ENCODE data around the gene MTX1. TPM values are rescaled to one million over a fixed set of nuclear protein-coding genes. Genes with fewer than 3 reads are reported as not detected.

MTX1 gene
- total RNA-seq, 4 donors from 2014 or later: 33.2 to 45.2 (median 36.5) TPM

- Histone ChIP-seq H3K27me3 (no peaks in the 10 kb centered on the region), H3K36me3 (no peaks in the 10 kb centered on the region), H3K9me3 (no peaks in the 10 kb centered on the region), H3K4me1 (peaks cover 5 to 27% (median 13%) of the 10 kb centered on the region in 4 donors), H3K27ac (no peak overlapping the region), H3K4me3 (no peak overlapping the region)
- DNase-seq: no peak
- no peak for TF ChIP-seq POLR2A (IDR thresholded peaks at IDR 0.05)
- TF ChIP-seq CTCF (IDR thresholded peaks at IDR 0.05): no peak
Measured at GRCh38 chr1:155205035-155205434, 3.5 kb upstream of the MTX1 start.

- Histone ChIP-seq H3K27ac (no peak overlapping the region), H3K27me3 (no peaks in the 10 kb centered on the region), H3K4me3 (no peak overlapping the region), H3K36me3 (peaks cover 0 to 3% (median 0%) of the 10 kb centered on the region in 3 donors), H3K4me1 (peaks cover 5 to 29% (median 13%) of the 10 kb centered on the region in 4 donors), H3K9me3 (no peaks in the 10 kb centered on the region)
- no peak for DNase-seq
- TF ChIP-seq CTCF (IDR thresholded peaks at IDR 0.05): no peak
- TF ChIP-seq POLR2A (IDR thresholded peaks at IDR 0.05): no peak
Measured at GRCh38 chr1:155205969-155206593, 2.4 kb upstream of the MTX1 start.

GRCh38 chr1:155206891-155207805, 1.3 kb upstream of the MTX1 start:
- Histone ChIP-seq H3K27ac (peak overlapping the region; percentile 95 to 99 (median 97)), H3K27me3 (no peaks in the 10 kb centered on the region), H3K4me1 (peaks cover 5 to 29% (median 13%) of the 10 kb centered on the region in 4 donors), H3K4me3 (peak overlapping the region in 2 of 4 donors; percentile 7 to 63), H3K9me3 (no peaks in the 10 kb centered on the region), H3K36me3 (peaks cover 0 to 3% (median 0%) of the 10 kb centered on the region in 3 donors)
- peak; percentile 91 to 96 (median 93) for DNase-seq
- TF ChIP-seq CTCF (IDR thresholded peaks at IDR 0.05) (peak; percentile 77 to 94 (median 92)), POLR2A (IDR thresholded peaks at IDR 0.05) (no peak)

GRCh38 chr1:155207806-155208540, 522 bp upstream of the MTX1 start, which contains the start of gene THBS3:
Gene THBS3 (minus strand): TSS chr1:155207897. CDS start chr1:155207876, 21 bp downstream.
- H3K27ac ChIP-seq: peak within 1 kb of the TSS; percentile 95 to 99 (median 97)
- H3K36me3 ChIP-seq: peaks cover 0 to 3% (median 0%) of the 10 kb centered on the region in 3 donors
- no peak for TF ChIP-seq POLR2A (IDR thresholded peaks at IDR 0.05)
- no peak for TF ChIP-seq CTCF (IDR thresholded peaks at IDR 0.05)
- peaks cover 5 to 29% (median 13%) of the 10 kb centered on the region in 4 donors for H3K4me1 ChIP-seq
- no peak for DNase-seq
- peak within 1 kb of the TSS; percentile 63 to 93 (median 83) for H3K4me3 ChIP-seq
- H3K27me3 ChIP-seq: no peaks in the 10 kb centered on the region
- H3K9me3 ChIP-seq: no peaks in the 10 kb centered on the region

GRCh38 chr1:155209312-155209721, 822 bp downstream of the MTX1 start:
- Histone ChIP-seq H3K4me3 (peak overlapping the region; percentile 63 to 93 (median 83)), H3K4me1 (peaks cover 5 to 29% (median 13%) of the 10 kb centered on the region in 4 donors), H3K27me3 (no peaks in the 10 kb centered on the region), H3K9me3 (no peaks in the 10 kb centered on the region), H3K27ac (peak overlapping the region; percentile 95 to 99 (median 97)), H3K36me3 (peaks cover 0 to 3% (median 0%) of the 10 kb centered on the region in 3 donors)
- no peak for TF ChIP-seq POLR2A (IDR thresholded peaks at IDR 0.05)
- no peak for TF ChIP-seq CTCF (IDR thresholded peaks at IDR 0.05)
- DNase-seq: no peak

Data from Peyer's patch (tissue), 4 donors.